Neural crest cell (in vitro differentiated cells): Measurements from ENCODE around the gene TMEM219. TPM values are rescaled to one million over a fixed set of nuclear protein-coding genes. Genes with fewer than 3 reads are reported as not detected.

Experiments
- DNase-seq: peaks from one replicate; pipeline ENCODE4 v3.0.0; 2021; ENCODE audit warnings: low read depth, mixed read lengths, low spot score
- H3K27ac Mint-ChIP-seq: one replicate; pipeline ENCODE4 v1.8.0; 2021; ENCODE audit warnings: mild to moderate bottlenecking, mixed read lengths; ENCODE audit not compliant: unreplicated experiment
- H3K27me3 Mint-ChIP-seq: 2 replicates; pipeline ENCODE4 v1.8.0; 2021; ENCODE audit warnings: low read depth, mild to moderate bottlenecking, mixed read lengths
- H3K36me3 Mint-ChIP-seq: 2 replicates; pipeline ENCODE4 v1.8.0; 2021; ENCODE audit warnings: low read depth, mild to moderate bottlenecking, mixed read lengths
- H3K4me1 Mint-ChIP-seq: 2 replicates; pipeline ENCODE4 v1.8.0; 2021; ENCODE audit warnings: mixed read lengths
- H3K4me3 Mint-ChIP-seq: one replicate; pipeline ENCODE4 v1.8.0; 2021; ENCODE audit warnings: mild to moderate bottlenecking, mixed read lengths
- H3K9me3 Mint-ChIP-seq: 2 replicates; pipeline ENCODE4 v1.8.0; 2021; ENCODE audit warnings: mixed read lengths
- CTCF ChIP-seq: fragments of 200-600 bp; sonication (generic); conservative IDR thresholded peaks from 2 replicates; pipeline ENCODE4 v1.5.0; 2021; ENCODE audit warnings: antibody characterized with exemption, mild to moderate bottlenecking
- total RNA-seq: library from RNA; stranded (reverse); gene quantifications from 2 replicates; pipeline ENCODE4 v1.2.1, GENCODE V29; 2021

TMEM219 gene
- total RNA-seq, 1 donor from 2014 or later = 74.0 TPM

DNA sequence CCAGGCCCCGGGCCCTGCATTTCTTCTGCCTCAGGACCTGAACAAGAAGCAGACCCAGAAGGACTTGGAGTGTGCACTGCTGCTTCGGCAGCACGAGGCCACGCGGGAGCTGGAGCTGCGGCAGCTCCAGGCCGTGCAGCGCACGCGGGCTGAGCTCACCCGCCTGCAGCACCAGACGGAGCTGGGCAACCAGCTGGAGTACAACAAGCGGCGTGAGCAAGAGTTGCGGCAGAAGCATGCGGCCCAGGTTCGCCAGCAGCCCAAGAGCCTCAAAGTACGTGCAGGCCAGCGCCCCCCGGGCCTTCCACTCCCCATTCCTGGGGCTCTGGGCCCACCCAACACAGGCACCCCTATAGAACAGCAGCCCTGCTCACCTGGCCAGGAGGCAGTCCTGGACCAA lies 24.4 kb downstream of the TMEM219 start:
- H3K27me3 Mint-ChIP-seq = no peaks in the 10 kb centered on the region
- H3K4me1 Mint-ChIP-seq = peaks cover 13% of the 10 kb centered on the region
- peaks cover 12% of the 10 kb centered on the region for H3K36me3 Mint-ChIP-seq
- H3K4me3 Mint-ChIP-seq = no peak overlapping the region
- TF ChIP-seq CTCF = no peak
- H3K27ac Mint-ChIP-seq = no peak overlapping the region
- no peak for DNase-seq
- H3K9me3 Mint-ChIP-seq = no peaks in the 10 kb centered on the region

GRCh38 chr16:29986931-29987330 lies 25.1 kb downstream of the TMEM219 start:
- DNase-seq = no peak
- H3K27me3 Mint-ChIP-seq = no peaks in the 10 kb centered on the region
- no peak overlapping the region for H3K4me3 Mint-ChIP-seq
- H3K27ac Mint-ChIP-seq = peak overlapping the region; percentile 93
- peaks cover 10% of the 10 kb centered on the region for H3K36me3 Mint-ChIP-seq
- no peak for TF ChIP-seq CTCF
- H3K9me3 Mint-ChIP-seq = no peaks in the 10 kb centered on the region
- H3K4me1 Mint-ChIP-seq = peaks cover 13% of the 10 kb centered on the region

- Mint-ChIP-seq H3K36me3 (peaks cover 10% of the 10 kb centered on the region), H3K4me1 (peaks cover 18% of the 10 kb centered on the region), H3K27ac (peak overlapping the region; percentile 14), H3K9me3 (no peaks in the 10 kb centered on the region), H3K4me3 (no peak overlapping the region), H3K27me3 (no peaks in the 10 kb centered on the region)
- no peak for DNase-seq
- no peak for TF ChIP-seq CTCF
These were observed 25.6 kb downstream of the TMEM219 start for GRCh38 chr16:29987371-29988085.

GRCh38 chr16:29988346-29989075 lies 26.6 kb downstream of the TMEM219 start:
- peaks cover 18% of the 10 kb centered on the region for H3K4me1 Mint-ChIP-seq
- TF ChIP-seq CTCF = no peak
- peak overlapping the region; percentile 14 for H3K27ac Mint-ChIP-seq
- no peak for DNase-seq
- peaks cover 10% of the 10 kb centered on the region for H3K36me3 Mint-ChIP-seq
- no peaks in the 10 kb centered on the region for H3K9me3 Mint-ChIP-seq
- no peaks in the 10 kb centered on the region for H3K27me3 Mint-ChIP-seq
- peak overlapping the region; percentile 38 for H3K4me3 Mint-ChIP-seq

- H3K36me3 Mint-ChIP-seq = peaks cover 10% of the 10 kb centered on the region
- no peaks in the 10 kb centered on the region for H3K27me3 Mint-ChIP-seq
- H3K27ac Mint-ChIP-seq = no peak overlapping the region
- no peak for DNase-seq
- H3K9me3 Mint-ChIP-seq = no peaks in the 10 kb centered on the region
- no peak for TF ChIP-seq CTCF
- H3K4me1 Mint-ChIP-seq = peaks cover 21% of the 10 kb centered on the region
- H3K4me3 Mint-ChIP-seq = peak overlapping the region; percentile 7
These were observed 27.4 kb downstream of the TMEM219 start for GRCh38 chr16:29989111-29989858.
